HEK293 (cell line): ENCODE data around the gene NPTXR.

Source experiments
- CTCF ChIA-PET: fragments of 350-600 bp; formaldehyde crosslinking; extraction: SDS; loops from one replicate; lab custom pipeline; 2021; ENCODE audit warnings: antibody characterized with exemption; lab: Yijun Ruan, JAX
- POLR2A ChIA-PET: fragments of 300-600 bp; formaldehyde crosslinking; extraction: SDS; loops from one replicate; lab custom pipeline; 2020; ENCODE audit warnings: antibody characterized with exemption, inconsistent platforms; lab: Yijun Ruan, JAX
- H3K27ac ChIP-seq: fragments of 200-500 bp; sonication (Bioruptor generic); 2 replicates; pipeline ENCODE4 v1.5.1; 2014; ENCODE audit warnings: low read depth, low read length, control low read depth, inconsistent platforms; ENCODE audit errors: extremely low read depth
- H3K36me3 ChIP-seq, 2 experiments: fragments of 200-500 bp in 1 of 2; sonication (Bioruptor generic) in 1 of 2; 1 replicate in 1 of 2; 2 replicates in 1 of 2; pipeline ENCODE4 v1.5.1; 2014 to 2017; ENCODE audit warnings: inconsistent platforms in 2 of 2, low read length in 2 of 2; ENCODE audit not compliant: control insufficient read depth in 2 of 2, insufficient read depth in 1 of 2
- H3K4me1 ChIP-seq: fragments of 200-500 bp; sonication (Bioruptor generic); 2 replicates; pipeline ENCODE4 v1.5.1; 2014; ENCODE audit warnings: mild to moderate bottlenecking, low read length, inconsistent platforms; ENCODE audit not compliant: control insufficient read depth, insufficient read depth
- H3K4me3 ChIP-seq: 2 replicates; pipeline ENCODE4 v1.5.1; 2011; ENCODE audit warnings: low read depth, mild to moderate bottlenecking, control low read depth, low read length, moderate library complexity
- H3K9me3 ChIP-seq: fragments of 200-500 bp; sonication (Bioruptor generic); 2 replicates; pipeline ENCODE4 v1.5.1; 2014; ENCODE audit warnings: low read depth, low read length, inconsistent platforms; ENCODE audit not compliant: control insufficient read depth, insufficient read depth
- BCL6B ChIP-seq: fragments of 450-650 bp; formaldehyde crosslinking; IDR thresholded peaks from 2 replicates; pipeline ENCODE4 v1.5.1; 2017; ENCODE audit warnings: missing biosample characterization, missing genetic modification characterization
- EGR2 ChIP-seq: fragments of 450-650 bp; formaldehyde crosslinking; IDR thresholded peaks from 2 replicates; pipeline ENCODE4 v1.5.1; 2016; ENCODE audit warnings: low read depth, missing biosample characterization, missing genetic modification characterization
- MZF1 ChIP-seq: fragments of 450-650 bp; formaldehyde crosslinking; IDR thresholded peaks from 2 replicates; pipeline ENCODE4 v1.5.1; 2017; ENCODE audit warnings: missing biosample characterization, missing genetic modification characterization, borderline replicate concordance
- SCRT1 ChIP-seq: fragments of 450-650 bp; formaldehyde crosslinking; IDR thresholded peaks from 2 replicates; pipeline ENCODE4 v1.5.1; 2016; ENCODE audit warnings: missing biosample characterization, missing genetic modification characterization, borderline replicate concordance
- SP2 ChIP-seq: fragments of 450-650 bp; formaldehyde crosslinking; IDR thresholded peaks from 2 replicates; pipeline ENCODE4 v1.5.1; 2016; ENCODE audit warnings: missing biosample characterization, missing genetic modification characterization
- SP3 ChIP-seq: fragments of 450-650 bp; formaldehyde crosslinking; IDR thresholded peaks from 2 replicates; pipeline ENCODE4 v1.5.1; 2016; ENCODE audit warnings: missing biosample characterization, missing genetic modification characterization
- SP7 ChIP-seq: fragments of 450-650 bp; formaldehyde crosslinking; IDR thresholded peaks from 2 replicates; pipeline ENCODE4 v1.5.1; 2016; ENCODE audit warnings: missing biosample characterization, missing genetic modification characterization
- ZBTB20 ChIP-seq: fragments of 450-650 bp; formaldehyde crosslinking; IDR thresholded peaks from 2 replicates; pipeline ENCODE4 v1.5.1; 2016; ENCODE audit warnings: missing biosample characterization, missing genetic modification characterization
- ZFHX2 ChIP-seq: fragments of 450-650 bp; formaldehyde crosslinking; conservative IDR thresholded peaks from 2 replicates; pipeline ENCODE4 v1.5.1; 2016; ENCODE audit warnings: missing biosample characterization, missing genetic modification characterization
- ZNF132 ChIP-seq: fragments of 450-650 bp; formaldehyde crosslinking; IDR thresholded peaks from 2 replicates; pipeline ENCODE4 v1.5.1; 2017; ENCODE audit warnings: missing biosample characterization, missing genetic modification characterization, borderline replicate concordance
- ZNF335 ChIP-seq: fragments of 450-650 bp; formaldehyde crosslinking; conservative IDR thresholded peaks from 2 replicates; pipeline ENCODE4 v1.5.1; 2016; ENCODE audit warnings: missing biosample characterization, missing genetic modification characterization
- ZNF37A ChIP-seq: fragments of 450-650 bp; IDR thresholded peaks from 2 replicates; pipeline ENCODE4 v1.5.1; 2018; ENCODE audit warnings: missing biosample characterization, missing genetic modification characterization
- ZNF629 ChIP-seq: fragments of 450-650 bp; formaldehyde crosslinking; IDR thresholded peaks from 2 replicates; pipeline ENCODE4 v1.5.1; 2017; ENCODE audit warnings: missing biosample characterization, missing genetic modification characterization
- ZNF660 ChIP-seq: fragments of 450-650 bp; IDR thresholded peaks from 2 replicates; pipeline ENCODE4 v1.5.1; 2018; ENCODE audit warnings: missing biosample characterization, mild to moderate bottlenecking, missing genetic modification characterization
- ZNF664 ChIP-seq: fragments of 450-650 bp; formaldehyde crosslinking; IDR thresholded peaks from 2 replicates; pipeline ENCODE4 v1.5.1; 2016; ENCODE audit warnings: missing biosample characterization, missing genetic modification characterization
- TF ChIP-seq, protein P1 (sequence below): fragments of 450-650 bp; formaldehyde crosslinking; IDR thresholded peaks from 2 replicates; pipeline ENCODE4 v1.5.1; 2016; ENCODE audit warnings: missing biosample characterization, missing genetic modification characterization
- TF ChIP-seq, protein P2 (sequence below): fragments of 450-650 bp; formaldehyde crosslinking; IDR thresholded peaks from 2 replicates; pipeline ENCODE4 v1.5.1; 2017; ENCODE audit warnings: missing biosample characterization, missing genetic modification characterization
- TF ChIP-seq, protein P3 (sequence below): fragments of 450-650 bp; formaldehyde crosslinking; IDR thresholded peaks from 2 replicates; pipeline ENCODE4 v1.5.1; 2016; ENCODE audit warnings: missing biosample characterization, missing genetic modification characterization, low read depth
- TF ChIP-seq, protein P4 (sequence below): fragments of 450-650 bp; formaldehyde crosslinking; IDR thresholded peaks from 2 replicates; pipeline ENCODE4 v1.5.1; 2016; ENCODE audit warnings: missing biosample characterization, missing genetic modification characterization
- TF ChIP-seq, protein P5 (sequence below): fragments of 450-650 bp; formaldehyde crosslinking; IDR thresholded peaks from 2 replicates; pipeline ENCODE4 v1.5.1; 2016; ENCODE audit warnings: missing biosample characterization, missing genetic modification characterization

NPTXR gene

GRCh38 chr22:38799265-38800002, 44.4 kb downstream of the NPTXR start (continued):
- TF ChIP-seq SCRT1 (tag by site-specific recombination) (no peak), ZNF660 (tag by site-specific recombination) (peak; percentile 86), ZNF37A (no peak), ZNF664 (no peak), ZNF132 (tag by site-specific recombination) (no peak), SP2 (tag by site-specific recombination) (peak; percentile 43), ZNF335 (0 out of 2 replicates have a peak, but pooled peaks have one; percentile 23), MZF1 (tag by site-specific recombination) (no peak), ZBTB20 (tag by site-specific recombination) (no peak), BCL6B (tag by site-specific recombination) (no peak), SP3 (tag by site-specific recombination) (no peak), ZFHX2 (peak; percentile 36; the same call in 1 of the 2 replicates), ZNF629 (tag by site-specific recombination) (peak; percentile 95), SP7 (tag by site-specific recombination) (peak; percentile 68; the same call in 1 of the 2 replicates)
- TF ChIP-seq, protein P1, sequence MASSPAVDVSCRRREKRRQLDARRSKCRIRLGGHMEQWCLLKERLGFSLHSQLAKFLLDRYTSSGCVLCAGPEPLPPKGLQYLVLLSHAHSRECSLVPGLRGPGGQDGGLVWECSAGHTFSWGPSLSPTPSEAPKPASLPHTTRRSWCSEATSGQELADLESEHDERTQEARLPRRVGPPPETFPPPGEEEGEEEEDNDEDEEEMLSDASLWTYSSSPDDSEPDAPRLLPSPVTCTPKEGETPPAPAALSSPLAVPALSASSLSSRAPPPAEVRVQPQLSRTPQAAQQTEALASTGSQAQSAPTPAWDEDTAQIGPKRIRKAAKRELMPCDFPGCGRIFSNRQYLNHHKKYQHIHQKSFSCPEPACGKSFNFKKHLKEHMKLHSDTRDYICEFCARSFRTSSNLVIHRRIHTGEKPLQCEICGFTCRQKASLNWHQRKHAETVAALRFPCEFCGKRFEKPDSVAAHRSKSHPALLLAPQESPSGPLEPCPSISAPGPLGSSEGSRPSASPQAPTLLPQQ = peak; percentile 17; the same call in 1 of the 2 replicates
- TF ChIP-seq, protein P2, sequence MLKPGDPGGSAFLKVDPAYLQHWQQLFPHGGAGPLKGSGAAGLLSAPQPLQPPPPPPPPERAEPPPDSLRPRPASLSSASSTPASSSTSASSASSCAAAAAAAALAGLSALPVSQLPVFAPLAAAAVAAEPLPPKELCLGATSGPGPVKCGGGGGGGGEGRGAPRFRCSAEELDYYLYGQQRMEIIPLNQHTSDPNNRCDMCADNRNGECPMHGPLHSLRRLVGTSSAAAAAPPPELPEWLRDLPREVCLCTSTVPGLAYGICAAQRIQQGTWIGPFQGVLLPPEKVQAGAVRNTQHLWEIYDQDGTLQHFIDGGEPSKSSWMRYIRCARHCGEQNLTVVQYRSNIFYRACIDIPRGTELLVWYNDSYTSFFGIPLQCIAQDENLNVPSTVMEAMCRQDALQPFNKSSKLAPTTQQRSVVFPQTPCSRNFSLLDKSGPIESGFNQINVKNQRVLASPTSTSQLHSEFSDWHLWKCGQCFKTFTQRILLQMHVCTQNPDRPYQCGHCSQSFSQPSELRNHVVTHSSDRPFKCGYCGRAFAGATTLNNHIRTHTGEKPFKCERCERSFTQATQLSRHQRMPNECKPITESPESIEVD (tag by site-specific recombination) = peak; percentile 56
- TF ChIP-seq, protein P3, sequence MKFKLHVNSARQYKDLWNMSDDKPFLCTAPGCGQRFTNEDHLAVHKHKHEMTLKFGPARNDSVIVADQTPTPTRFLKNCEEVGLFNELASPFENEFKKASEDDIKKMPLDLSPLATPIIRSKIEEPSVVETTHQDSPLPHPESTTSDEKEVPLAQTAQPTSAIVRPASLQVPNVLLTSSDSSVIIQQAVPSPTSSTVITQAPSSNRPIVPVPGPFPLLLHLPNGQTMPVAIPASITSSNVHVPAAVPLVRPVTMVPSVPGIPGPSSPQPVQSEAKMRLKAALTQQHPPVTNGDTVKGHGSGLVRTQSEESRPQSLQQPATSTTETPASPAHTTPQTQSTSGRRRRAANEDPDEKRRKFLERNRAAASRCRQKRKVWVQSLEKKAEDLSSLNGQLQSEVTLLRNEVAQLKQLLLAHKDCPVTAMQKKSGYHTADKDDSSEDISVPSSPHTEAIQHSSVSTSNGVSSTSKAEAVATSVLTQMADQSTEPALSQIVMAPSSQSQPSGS (tag by site-specific recombination) = peak; percentile 98
- TF ChIP-seq, protein P4, sequence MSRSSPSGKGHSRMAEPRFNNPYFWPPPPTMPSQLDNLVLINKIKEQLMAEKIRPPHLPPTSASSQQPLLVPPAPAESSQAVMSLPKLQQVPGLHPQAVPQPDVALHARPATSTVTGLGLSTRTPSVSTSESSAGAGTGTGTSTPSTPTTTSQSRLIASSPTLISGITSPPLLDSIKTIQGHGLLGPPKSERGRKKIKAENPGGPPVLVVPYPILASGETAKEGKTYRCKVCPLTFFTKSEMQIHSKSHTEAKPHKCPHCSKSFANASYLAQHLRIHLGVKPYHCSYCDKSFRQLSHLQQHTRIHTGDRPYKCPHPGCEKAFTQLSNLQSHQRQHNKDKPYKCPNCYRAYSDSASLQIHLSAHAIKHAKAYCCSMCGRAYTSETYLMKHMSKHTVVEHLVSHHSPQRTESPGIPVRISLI (tag by site-specific recombination) = 0 out of 2 replicates have a peak, but pooled peaks have one; percentile 54
- TF ChIP-seq, all 188 proteins: peak for 33

DNA sequence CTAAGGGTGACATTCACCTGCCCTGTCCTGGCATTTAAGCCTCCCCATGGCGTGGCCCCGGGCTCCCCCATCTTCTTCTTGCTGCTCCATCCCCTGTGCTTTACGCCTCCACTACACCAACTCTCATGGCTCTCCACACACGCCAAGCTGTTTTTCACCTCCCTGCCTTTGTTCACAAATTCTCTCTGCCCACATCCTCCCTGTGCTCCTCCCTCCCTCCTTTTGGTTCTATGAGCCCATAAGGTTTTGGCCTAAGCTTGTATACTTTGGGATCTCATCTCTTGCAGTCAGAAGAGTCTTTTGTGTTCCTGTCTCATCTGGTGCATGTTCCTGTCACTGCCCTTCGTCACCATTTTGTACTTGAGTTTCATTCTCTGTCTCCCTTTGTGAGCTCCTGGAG, 45.3 kb downstream of the NPTXR start:
- Histone ChIP-seq H3K27ac (no peak overlapping the region), H3K4me1 (0 out of 2 replicates have a peak, but pooled peaks cover 2% of the 10 kb centered on the region), H3K9me3 (no peaks in the 10 kb centered on the region), H3K4me3 (no peak overlapping the region), H3K36me3 (no peaks in the 10 kb centered on the region)
- ChIA-PET POLR2A (interaction anchor here (1.0 kb wide), 1 partner anchor 9 kb away, joined by 3 read pairs; no protein-coding TSS in a partner anchor), CTCF (no interaction called here)
- TF ChIP-seq EGR2 (tag by site-specific recombination) (0 out of 2 replicates have a peak, but pooled peaks have one; percentile 4), ZFHX2 (peak; percentile 42)
- TF ChIP-seq, protein P5, sequence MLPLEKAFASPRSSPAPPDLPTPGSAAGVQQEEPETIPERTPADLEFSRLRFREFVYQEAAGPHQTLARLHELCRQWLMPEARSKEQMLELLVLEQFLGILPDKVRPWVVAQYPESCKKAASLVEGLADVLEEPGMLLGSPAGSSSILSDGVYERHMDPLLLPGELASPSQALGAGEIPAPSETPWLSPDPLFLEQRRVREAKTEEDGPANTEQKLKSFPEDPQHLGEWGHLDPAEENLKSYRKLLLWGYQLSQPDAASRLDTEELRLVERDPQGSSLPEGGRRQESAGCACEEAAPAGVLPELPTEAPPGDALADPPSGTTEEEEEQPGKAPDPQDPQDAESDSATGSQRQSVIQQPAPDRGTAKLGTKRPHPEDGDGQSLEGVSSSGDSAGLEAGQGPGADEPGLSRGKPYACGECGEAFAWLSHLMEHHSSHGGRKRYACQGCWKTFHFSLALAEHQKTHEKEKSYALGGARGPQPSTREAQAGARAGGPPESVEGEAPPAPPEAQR (tag by site-specific recombination) = no peak
